Effector memory CD4-positive, alpha-beta T cell (primary cell): ENCODE data around the gene CACNA1H.
"Not testable (repeated sequence)": the region's sequence is repeated elsewhere in the genome, so short reads cannot be mapped to it uniquely, and the experiment has no call there.

Experiments used
- DNase-seq, 3 donors: peaks; one replicate each; pipeline ENCODE4 v3.0.0-alpha.2; 2020
- H3K27ac ChIP-seq: 2 replicates; pipeline ENCODE4 v1.7.0; 2013; ENCODE audit warnings: mild to moderate bottlenecking, low read length, moderate library complexity; ENCODE audit not compliant: insufficient read depth, poor library complexity, severe bottlenecking
- H3K27me3 ChIP-seq: replicated peaks from 2 replicates; pipeline ENCODE4 v1.7.0; 2013; ENCODE audit warnings: mild to moderate bottlenecking, low read length; ENCODE audit not compliant: insufficient read depth, control insufficient read depth, poor library complexity, severe bottlenecking
- H3K36me3 ChIP-seq: 2 replicates; pipeline ENCODE4 v1.7.0; 2013; ENCODE audit warnings: mild to moderate bottlenecking, low read length, moderate library complexity; ENCODE audit not compliant: control insufficient read depth, insufficient read depth
- H3K4me1 ChIP-seq: 2 replicates; pipeline ENCODE4 v1.7.0; 2013; ENCODE audit warnings: low read length, mild to moderate bottlenecking; ENCODE audit not compliant: control insufficient read depth, insufficient read depth, poor library complexity, severe bottlenecking
- H3K4me3 ChIP-seq: 2 replicates; pipeline ENCODE4 v1.7.0; 2013; ENCODE audit warnings: low read length, low read depth, mild to moderate bottlenecking; ENCODE audit not compliant: insufficient read depth, poor library complexity, severe bottlenecking
- H3K9me3 ChIP-seq: 2 replicates; pipeline ENCODE4 v1.7.0; 2013; ENCODE audit warnings: mild to moderate bottlenecking, low read length, moderate library complexity; ENCODE audit not compliant: control insufficient read depth

Gene CACNA1H

GRCh38 chr16:1225051-1225451 lies 72.1 kb downstream of the CACNA1H start, which contains the start of gene TPSG1:
TPSG1 (minus strand) TSS chr16:1225268; CDS start chr16:1225252, 16 bp downstream.
- no peak within 1 kb of the TSS for H3K27ac ChIP-seq
- no peaks in the 10 kb centered on the region for H3K4me1 ChIP-seq
- no peak for DNase-seq
- H3K4me3 ChIP-seq = no peak within 1 kb of the TSS
- H3K27me3 ChIP-seq = no peaks in the 10 kb centered on the region
- no peaks in the 10 kb centered on the region for H3K9me3 ChIP-seq
- no peaks in the 10 kb centered on the region for H3K36me3 ChIP-seq

GRCh38 chr16:1225728-1226311 lies 72.9 kb downstream of the CACNA1H start:
- not testable (repeated sequence) for H3K27me3 ChIP-seq, H3K27ac ChIP-seq, DNase-seq, H3K36me3 ChIP-seq, H3K4me1 ChIP-seq, H3K4me3 ChIP-seq, H3K9me3 ChIP-seq

GRCh38 chr16:1226692-1227091 lies 73.8 kb downstream of the CACNA1H start:
- H3K9me3 ChIP-seq, H3K4me1 ChIP-seq, H3K27me3 ChIP-seq, DNase-seq, H3K36me3 ChIP-seq, H3K27ac ChIP-seq, H3K4me3 ChIP-seq: not testable (repeated sequence)

GRCh38 chr16:1228227-1228626 lies 75.3 kb downstream of the CACNA1H start:
- H3K27me3 ChIP-seq, H3K4me1 ChIP-seq, H3K36me3 ChIP-seq, H3K27ac ChIP-seq, H3K4me3 ChIP-seq, H3K9me3 ChIP-seq, DNase-seq: not testable (repeated sequence)

GRCh38 chr16:1229476-1229875 lies 76.6 kb downstream of the CACNA1H start:
- not testable (repeated sequence) for H3K27me3 ChIP-seq, H3K36me3 ChIP-seq, H3K4me1 ChIP-seq, H3K9me3 ChIP-seq, DNase-seq, H3K27ac ChIP-seq, H3K4me3 ChIP-seq

GRCh38 chr16:1230084-1230470 lies 77.2 kb downstream of the CACNA1H start, which contains the start of gene TPSB2:
TPSB2 (minus strand) TSS chr16:1230184; CDS start chr16:1229951, 233 bp downstream.
- not testable (repeated sequence) for H3K27ac ChIP-seq, H3K36me3 ChIP-seq, H3K27me3 ChIP-seq, H3K4me3 ChIP-seq, H3K4me1 ChIP-seq, DNase-seq, H3K9me3 ChIP-seq

GRCh38 chr16:1230471-1231212 lies 77.7 kb downstream of the CACNA1H start:
- not testable (repeated sequence) for H3K27ac ChIP-seq, H3K4me3 ChIP-seq

GRCh38 chr16:1231301-1231700 lies 78.4 kb downstream of the CACNA1H start:
- not testable (repeated sequence) for H3K27ac ChIP-seq, H3K9me3 ChIP-seq, H3K36me3 ChIP-seq, H3K27me3 ChIP-seq, H3K4me3 ChIP-seq, H3K4me1 ChIP-seq, DNase-seq

More at GRCh38 chr16:1230471-1231212, 77.7 kb downstream of the CACNA1H start:
- H3K36me3 ChIP-seq, H3K9me3 ChIP-seq, DNase-seq, H3K4me1 ChIP-seq, H3K27me3 ChIP-seq: not testable (repeated sequence)

- not testable (repeated sequence) for H3K4me1 ChIP-seq, H3K9me3 ChIP-seq, H3K36me3 ChIP-seq, H3K4me3 ChIP-seq, H3K27me3 ChIP-seq, DNase-seq, H3K27ac ChIP-seq
Measured at GRCh38 chr16:1232049-1232748, 79.3 kb downstream of the CACNA1H start.

GRCh38 chr16:1236659-1237058 lies 83.8 kb downstream of the CACNA1H start:
- H3K4me3 ChIP-seq, H3K36me3 ChIP-seq, H3K4me1 ChIP-seq, H3K27ac ChIP-seq, DNase-seq, H3K9me3 ChIP-seq, H3K27me3 ChIP-seq: not testable (repeated sequence)
